OCI-LY3 (cell line): ENCODE data around the gene CD24.

Source experiments
- CTCF ChIP-seq: fragments of 200-600, 300-600 bp; sonication (generic); IDR thresholded peaks from 2 replicates; pipeline ENCODE4 v1.5.1; 2014; ENCODE audit warnings: antibody characterized with exemption, low read length, low read depth
- EZH2phosphoT487 ChIP-seq: fragments of 200-600 bp; shearing (Covaris generic); IDR thresholded peaks from 2 replicates; pipeline ENCODE4 v1.6.1; 2018; ENCODE audit warnings: antibody characterized with exemption, mixed run types, low read depth

DNA sequence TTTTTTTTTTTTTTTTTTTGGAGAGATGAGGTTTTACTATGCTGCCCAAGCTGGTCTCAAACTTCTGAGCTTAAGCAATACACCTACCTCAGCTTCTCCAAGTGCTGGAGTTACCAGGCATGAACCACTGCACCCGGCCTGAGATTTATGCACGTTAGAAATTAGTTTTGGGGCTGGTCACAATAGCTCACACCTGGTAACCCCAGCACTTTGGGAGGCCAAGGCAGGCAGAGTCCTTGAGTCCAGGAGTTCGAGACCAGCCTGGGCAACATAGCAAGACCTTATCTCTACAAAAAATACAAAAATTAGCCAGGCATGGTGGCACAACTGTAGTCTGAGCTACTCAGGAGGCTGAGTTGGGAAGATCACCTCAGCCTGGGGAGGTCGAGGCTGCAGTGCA lies 51.9 kb downstream of the CD24 start:
- TF ChIP-seq CTCF (no peak), EZH2phosphoT487 (no peak)
